ENCODE results near the gene FGF13.

The FGF13 gene

GRCh38 chrX:138709886-138710791 lies 1.4 kb downstream of the FGF13 start:
- POLR2A ChIA-PET (ENCODE audit: low non-redundant PET): no interaction called here
- TF ChIP-seq CTCF (conservative IDR thresholded peaks at IDR 0.05; ENCODE audit: low read depth): no peak

GRCh38 chrX:138708268-138708667 lies 3.2 kb downstream of the FGF13 start:
- ChIA-PET CTCF (no interaction called here), POLR2A (ENCODE audit: low non-redundant PET) (no interaction called here)
- no peak for TF ChIP-seq CTCF (conservative IDR thresholded peaks at IDR 0.05; ENCODE audit: low read depth)
- no peak overlapping the region for H3K27ac ChIP-seq
- DNase-seq (ENCODE audit: low spot score): no peak

More at GRCh38 chrX:138709886-138710791, 1.4 kb downstream of the FGF13 start:
- H3K27ac ChIP-seq: no peak overlapping the region
- no peak for DNase-seq (ENCODE audit: low spot score)
- CTCF ChIA-PET: interaction anchor here (0.7 kb wide), 1 partner anchor 412 kb away, joined by 3 read pairs; no protein-coding TSS in a partner anchor

- POLR2A ChIA-PET (ENCODE audit: low non-redundant PET): no interaction called here
- DNase-seq (ENCODE audit: low spot score): no peak
- no peak for TF ChIP-seq CTCF (conservative IDR thresholded peaks at IDR 0.05; ENCODE audit: low read depth)
- no peak overlapping the region for H3K27ac ChIP-seq
- CTCF ChIA-PET: no interaction called here
Observed at GRCh38 chrX:138704596-138704995, 6.9 kb downstream of the FGF13 start.

GRCh38 chrX:138704101-138704500 lies 7.4 kb downstream of the FGF13 start:
- no peak for TF ChIP-seq CTCF (conservative IDR thresholded peaks at IDR 0.05; ENCODE audit: low read depth)
- ChIA-PET CTCF (no interaction called here), POLR2A (ENCODE audit: low non-redundant PET) (no interaction called here)
- H3K27ac ChIP-seq: no peak overlapping the region
- DNase-seq (ENCODE audit: low spot score): no peak

- no peak for TF ChIP-seq CTCF (conservative IDR thresholded peaks at IDR 0.05; ENCODE audit: low read depth)
- H3K27ac ChIP-seq: no peak overlapping the region
- ChIA-PET POLR2A (ENCODE audit: low non-redundant PET) (no interaction called here), CTCF (no interaction called here)
- no peak for DNase-seq (ENCODE audit: low spot score)
Observed at GRCh38 chrX:138692591-138692990, 18.9 kb downstream of the FGF13 start.

GRCh38 chrX:138691186-138691585 lies 20.3 kb downstream of the FGF13 start:
- POLR2A ChIA-PET (ENCODE audit: low non-redundant PET): no interaction called here

More at GRCh38 chrX:138691186-138691585, 20.3 kb downstream of the FGF13 start:
- CTCF ChIA-PET: no interaction called here
- H3K27ac ChIP-seq: no peak overlapping the region
- TF ChIP-seq CTCF (conservative IDR thresholded peaks at IDR 0.05; ENCODE audit: low read depth): no peak
- no peak for DNase-seq (ENCODE audit: low spot score)

Measured in RWPE1 (cell line).